ENCODE data around the gene ZNF592.

The ZNF592 gene

GRCh38 chr15:84789762-84790161 is 41.4 kb downstream of the ZNF592 start:
- no peaks in the 10 kb centered on the region for H3K9me2 ChIP-seq (ENCODE audit: low read depth, low read length)
- H3K9me3 ChIP-seq (ENCODE audit: low read length) = no peaks in the 10 kb centered on the region
- H3K4me2 ChIP-seq (ENCODE audit: low read length) = no peak overlapping the region
- peaks cover 18% of the 10 kb centered on the region for H3K79me2 ChIP-seq (ENCODE audit: insufficient read depth, low read length)
- H3K4me3 ChIP-seq (ENCODE audit: low read depth, low read length, poor library complexity, severe bottlenecking) = no peak overlapping the region
- H3K36me3 ChIP-seq (ENCODE audit: insufficient read depth, low read length) = peaks cover 86% of the 10 kb centered on the region
- no peaks in the 10 kb centered on the region for H3F3A ChIP-seq (ENCODE audit: insufficient read depth, low read length)
- H3K9ac ChIP-seq (ENCODE audit: low read length) = no peak overlapping the region
- H3K27ac ChIP-seq (ENCODE audit: low read depth, low read length, poor library complexity, severe bottlenecking) = no peak overlapping the region
- no peak overlapping the region for H2AFZ ChIP-seq (ENCODE audit: low read length)
- TF ChIP-seq CTCF (IDR thresholded peaks at IDR 0.05; ENCODE audit: low read length) = no peak
- TF ChIP-seq EZH2 (IDR thresholded peaks at IDR 0.05; ENCODE audit: borderline replicate concordance, low read length) = no peak
- no peaks in the 10 kb centered on the region for H3K27me3 ChIP-seq (ENCODE audit: insufficient read depth, low read length)
- H3K4me1 ChIP-seq (ENCODE audit: insufficient read depth, low read length, severe bottlenecking) = peaks cover 11% of the 10 kb centered on the region
- no peaks in the 10 kb centered on the region for H4K20me1 ChIP-seq (ENCODE audit: insufficient read depth, low read length)

GRCh38 chr15:84790676-84791075 is 42.3 kb downstream of the ZNF592 start:
- Histone ChIP-seq H3K9ac (ENCODE audit: low read length) (no peak overlapping the region), H3K27me3 (ENCODE audit: insufficient read depth, low read length) (no peaks in the 10 kb centered on the region), H3K9me2 (ENCODE audit: low read depth, low read length) (no peaks in the 10 kb centered on the region), H3K4me1 (ENCODE audit: insufficient read depth, low read length, severe bottlenecking) (peaks cover 2% of the 10 kb centered on the region), H3F3A (ENCODE audit: insufficient read depth, low read length) (no peaks in the 10 kb centered on the region), H3K27ac (ENCODE audit: low read depth, low read length, poor library complexity, severe bottlenecking) (no peak overlapping the region), H3K79me2 (ENCODE audit: insufficient read depth, low read length) (peaks cover 18% of the 10 kb centered on the region), H2AFZ (ENCODE audit: low read length) (no peak overlapping the region), H4K20me1 (ENCODE audit: insufficient read depth, low read length) (no peaks in the 10 kb centered on the region), H3K36me3 (ENCODE audit: insufficient read depth, low read length) (peaks cover 83% of the 10 kb centered on the region), H3K4me2 (ENCODE audit: low read length) (no peak overlapping the region), H3K9me3 (ENCODE audit: low read length) (no peaks in the 10 kb centered on the region), H3K4me3 (ENCODE audit: low read depth, low read length, poor library complexity, severe bottlenecking) (no peak overlapping the region)
- TF ChIP-seq EZH2 (IDR thresholded peaks at IDR 0.05; ENCODE audit: borderline replicate concordance, low read length) = no peak
- TF ChIP-seq CTCF (IDR thresholded peaks at IDR 0.05; ENCODE audit: low read length) = no peak

DNA sequence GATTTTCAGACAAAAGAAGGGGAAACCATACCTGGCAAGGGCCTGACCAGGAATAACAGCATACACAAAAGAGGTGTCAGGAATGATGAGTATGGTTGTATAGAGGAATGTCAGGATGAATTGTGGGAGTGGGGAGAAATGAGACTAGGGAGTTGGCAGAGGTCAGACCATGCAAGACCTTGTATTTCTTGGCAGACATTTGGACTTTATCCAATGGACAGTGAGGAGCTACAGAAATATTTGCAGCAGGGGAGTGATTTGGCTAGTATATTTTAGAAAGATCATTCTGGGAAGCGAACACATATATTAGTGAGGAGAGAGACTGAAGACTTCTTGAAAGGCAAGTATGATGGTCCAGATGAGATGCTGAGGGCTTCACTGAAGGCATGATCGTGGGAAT is 43.4 kb downstream of the ZNF592 start:
- H3K36me3 ChIP-seq (ENCODE audit: insufficient read depth, low read length) = peaks cover 74% of the 10 kb centered on the region
- H3K27ac ChIP-seq (ENCODE audit: low read depth, low read length, poor library complexity, severe bottlenecking) = no peak overlapping the region
- H3K9ac ChIP-seq (ENCODE audit: low read length) = no peak overlapping the region
- peaks cover 12% of the 10 kb centered on the region for H3K79me2 ChIP-seq (ENCODE audit: insufficient read depth, low read length)
- H3K4me2 ChIP-seq (ENCODE audit: low read length) = no peak overlapping the region
- TF ChIP-seq CTCF (IDR thresholded peaks at IDR 0.05; ENCODE audit: low read length) = no peak
- TF ChIP-seq EZH2 (IDR thresholded peaks at IDR 0.05; ENCODE audit: borderline replicate concordance, low read length) = no peak
- H3K4me3 ChIP-seq (ENCODE audit: low read depth, low read length, poor library complexity, severe bottlenecking) = no peak overlapping the region
- H2AFZ ChIP-seq (ENCODE audit: low read length) = no peak overlapping the region
- H3K9me2 ChIP-seq (ENCODE audit: low read depth, low read length) = no peaks in the 10 kb centered on the region
- no peaks in the 10 kb centered on the region for H3K9me3 ChIP-seq (ENCODE audit: low read length)
- H4K20me1 ChIP-seq (ENCODE audit: insufficient read depth, low read length) = no peaks in the 10 kb centered on the region
- no peaks in the 10 kb centered on the region for H3K4me1 ChIP-seq (ENCODE audit: insufficient read depth, low read length, severe bottlenecking)
- no peaks in the 10 kb centered on the region for H3K27me3 ChIP-seq (ENCODE audit: insufficient read depth, low read length)
- H3F3A ChIP-seq (ENCODE audit: insufficient read depth, low read length) = no peaks in the 10 kb centered on the region

Data from OCI-LY1 (cell line).